Progenitor cell of endocrine pancreas (in vitro differentiated cells): ENCODE data around the gene PAPSS1. TPM values are rescaled to one million over a fixed set of nuclear protein-coding genes. Genes with fewer than 3 reads are reported as not detected.

Experiments
- DNase-seq: peaks from one replicate; pipeline ENCODE4 v3.0.0; 2021; ENCODE audit warnings: low spot score; ENCODE audit not compliant: unreplicated experiment
- H3K27ac Mint-ChIP-seq: 2 replicates; pipeline ENCODE4 v1.8.0; 2021; ENCODE audit warnings: mild to moderate bottlenecking, moderate library complexity, mixed read lengths
- H3K27me3 Mint-ChIP-seq: 2 replicates; pipeline ENCODE4 v1.8.0; 2021; ENCODE audit warnings: mixed read lengths
- H3K36me3 Mint-ChIP-seq: 2 replicates; pipeline ENCODE4 v1.8.0; 2022; ENCODE audit warnings: mixed read lengths; ENCODE audit not compliant: insufficient read depth
- H3K4me1 Mint-ChIP-seq: 2 replicates; pipeline ENCODE4 v1.8.0; 2021; ENCODE audit warnings: low read depth, mixed read lengths
- H3K4me3 Mint-ChIP-seq: 2 replicates; pipeline ENCODE4 v1.8.0; 2021; ENCODE audit warnings: low read depth, mild to moderate bottlenecking, moderate library complexity, mixed read lengths
- H3K9me3 Mint-ChIP-seq: 2 replicates; pipeline ENCODE4 v1.8.0; 2021; ENCODE audit warnings: low read depth, mixed read lengths
- long read RNA-seq: library from polyadenylated mRNA; unstranded; transcript quantifications from one replicate; pipeline ENCODE4 v2.0.0, GENCODE V29; 2020
- total RNA-seq: library from RNA; stranded (reverse); gene quantifications from 2 replicates; pipeline ENCODE4 v1.2.1, GENCODE V29; 2021
- TF ChIP-seq, protein P1 (sequence below): fragments of 200-600 bp; sonication (generic); IDR thresholded peaks from one replicate; pipeline ENCODE4 v1.5.0; 2021; ENCODE audit warnings: antibody characterized with exemption, mild to moderate bottlenecking; ENCODE audit not compliant: unreplicated experiment

Gene PAPSS1
- 136 and 146 TPM in 2 replicates for total RNA-seq
- long read RNA-seq, transcript PAPSS1-201 (12 exons, 2,731 nt), result major isoform, 1,727 of 1,904 reads
- long read RNA-seq, partial matches to known transcripts, result 56 of 1,904 reads
- long read RNA-seq, other reads (novel, unspliced or antisense), result 121 of 1,904 reads

DNA sequence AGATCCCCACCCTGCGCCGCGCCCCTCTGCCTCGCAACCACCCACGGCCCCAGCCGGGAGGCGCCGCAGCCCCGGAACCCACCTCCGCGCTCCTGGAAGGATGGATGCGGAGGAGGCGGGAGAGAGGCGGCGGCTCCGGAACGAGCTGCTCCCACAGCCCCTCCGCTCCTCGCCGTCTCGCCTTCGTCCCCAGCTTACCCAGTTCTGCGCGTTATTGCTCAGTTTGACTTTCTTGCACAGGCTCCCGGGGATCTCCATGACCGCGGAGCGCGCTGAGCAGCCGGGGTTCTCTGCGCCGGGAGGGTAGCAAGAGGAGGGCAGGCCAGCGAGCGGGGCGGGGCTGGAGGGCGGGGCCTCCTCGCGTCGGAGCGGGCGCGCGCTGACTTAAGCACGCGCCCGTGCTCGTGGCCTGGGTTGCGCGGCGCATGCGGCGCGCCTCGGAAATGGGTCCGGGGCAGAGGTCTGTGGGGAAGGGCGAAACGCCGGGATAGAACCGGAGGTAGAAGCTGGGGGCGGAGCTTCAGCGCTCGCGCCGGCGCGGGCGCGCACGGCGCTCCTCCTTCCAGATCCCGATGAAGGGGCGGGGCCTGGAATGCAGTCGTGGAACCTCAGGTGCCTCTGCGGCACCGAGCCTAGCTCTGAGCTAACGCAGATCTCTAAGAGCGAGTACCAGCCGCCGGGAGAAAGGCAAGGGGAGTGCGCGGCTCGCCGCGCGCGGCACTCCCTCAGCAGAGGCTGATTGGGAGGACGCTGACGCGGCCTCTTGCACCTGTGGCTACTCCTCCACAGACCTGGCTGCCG is at the start of gene PAPSS1:
PAPSS1 (minus strand) TSS at position 313 of the 801 bp plus-strand sequence; CDS start at position 258, 55 bp downstream.
- TF ChIP-seq, protein P1, sequence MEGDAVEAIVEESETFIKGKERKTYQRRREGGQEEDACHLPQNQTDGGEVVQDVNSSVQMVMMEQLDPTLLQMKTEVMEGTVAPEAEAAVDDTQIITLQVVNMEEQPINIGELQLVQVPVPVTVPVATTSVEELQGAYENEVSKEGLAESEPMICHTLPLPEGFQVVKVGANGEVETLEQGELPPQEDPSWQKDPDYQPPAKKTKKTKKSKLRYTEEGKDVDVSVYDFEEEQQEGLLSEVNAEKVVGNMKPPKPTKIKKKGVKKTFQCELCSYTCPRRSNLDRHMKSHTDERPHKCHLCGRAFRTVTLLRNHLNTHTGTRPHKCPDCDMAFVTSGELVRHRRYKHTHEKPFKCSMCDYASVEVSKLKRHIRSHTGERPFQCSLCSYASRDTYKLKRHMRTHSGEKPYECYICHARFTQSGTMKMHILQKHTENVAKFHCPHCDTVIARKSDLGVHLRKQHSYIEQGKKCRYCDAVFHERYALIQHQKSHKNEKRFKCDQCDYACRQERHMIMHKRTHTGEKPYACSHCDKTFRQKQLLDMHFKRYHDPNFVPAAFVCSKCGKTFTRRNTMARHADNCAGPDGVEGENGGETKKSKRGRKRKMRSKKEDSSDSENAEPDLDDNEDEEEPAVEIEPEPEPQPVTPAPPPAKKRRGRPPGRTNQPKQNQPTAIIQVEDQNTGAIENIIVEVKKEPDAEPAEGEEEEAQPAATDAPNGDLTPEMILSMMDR, result no peak
- Mint-ChIP-seq H3K4me3 (peak within 1 kb of the TSS; percentile 98), H3K4me1 (peaks cover 39% of the 10 kb centered on the region), H3K27me3 (no peaks in the 10 kb centered on the region), H3K9me3 (no peaks in the 10 kb centered on the region), H3K27ac (peak within 1 kb of the TSS; percentile 98), H3K36me3 (peaks cover 8% of the 10 kb centered on the region)
- DNase-seq, result peak; percentile 91

DNA sequence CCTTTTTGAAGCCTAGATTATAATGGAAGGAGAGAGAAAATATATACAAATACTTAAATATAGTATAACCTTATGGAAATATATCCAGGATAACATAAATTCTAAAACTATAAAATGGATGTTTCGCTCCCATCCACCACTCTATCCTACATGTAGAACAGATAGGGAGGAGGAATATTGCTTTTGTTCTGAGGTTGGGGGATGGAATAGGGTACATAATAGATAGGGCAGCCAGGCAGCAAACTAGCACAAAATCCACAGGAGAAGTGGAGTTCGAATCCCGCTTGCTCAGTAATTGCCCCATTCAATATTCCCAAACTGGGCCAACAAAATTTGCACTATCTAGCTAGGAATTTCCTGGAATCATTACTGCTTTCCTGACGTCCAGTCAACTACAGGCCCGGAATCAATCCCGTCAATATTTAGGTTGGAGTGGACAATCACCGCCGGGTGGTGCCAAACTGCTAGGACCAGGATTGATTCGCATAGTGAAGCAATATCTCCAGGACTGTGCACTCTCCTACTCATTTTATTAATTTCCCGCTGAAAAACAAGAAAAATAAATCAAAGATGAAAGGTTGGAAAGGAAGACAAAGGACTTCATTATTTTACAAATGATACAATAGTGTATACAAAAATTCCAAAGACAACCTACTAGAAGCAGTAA is 40.4 kb upstream of the PAPSS1 start:
- Mint-ChIP-seq H3K9me3 (no peaks in the 10 kb centered on the region), H3K4me3 (no peak overlapping the region), H3K27ac (no peak overlapping the region), H3K27me3 (no peaks in the 10 kb centered on the region), H3K4me1 (peaks cover 2% of the 10 kb centered on the region), H3K36me3 (no peaks in the 10 kb centered on the region)
- DNase-seq, result no peak
- TF ChIP-seq, protein P1, result peak; percentile 32

DNA sequence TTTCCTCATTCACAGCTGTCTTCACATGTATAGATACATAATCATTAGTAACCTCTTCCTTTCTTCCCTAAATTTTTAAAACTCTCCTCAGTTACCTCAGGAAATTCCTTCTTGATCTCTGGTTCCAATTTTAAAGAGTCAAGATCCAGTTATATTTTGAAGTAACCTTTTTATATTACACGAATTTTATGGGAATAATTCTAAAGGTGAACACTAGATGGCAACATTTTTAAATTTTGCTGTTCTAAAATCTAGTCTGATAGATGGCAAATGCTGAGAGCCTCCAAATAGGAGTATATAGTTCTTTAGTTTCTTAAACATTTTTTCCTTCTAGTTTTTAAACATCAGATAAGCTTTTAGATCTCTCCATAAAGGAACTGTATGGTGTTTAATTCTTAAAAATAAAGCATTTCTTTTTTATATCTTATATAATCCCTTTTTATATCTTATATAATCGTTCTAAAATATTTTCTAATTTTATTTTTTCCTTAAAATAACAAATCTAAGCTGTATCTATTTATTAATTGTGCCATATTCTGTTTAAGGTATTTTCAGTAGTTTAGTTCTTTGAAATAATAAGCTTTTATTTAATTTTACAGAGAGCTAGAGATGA is 37.9 kb upstream of the PAPSS1 start:
- no peaks in the 10 kb centered on the region for H3K36me3 Mint-ChIP-seq
- no peaks in the 10 kb centered on the region for H3K9me3 Mint-ChIP-seq
- no peak overlapping the region for H3K27ac Mint-ChIP-seq
- H3K4me3 Mint-ChIP-seq, result no peak overlapping the region
- H3K4me1 Mint-ChIP-seq, result peaks cover 2% of the 10 kb centered on the region
- no peak for DNase-seq
- TF ChIP-seq, protein P1, result peak; percentile 68
- H3K27me3 Mint-ChIP-seq, result no peaks in the 10 kb centered on the region

DNA sequence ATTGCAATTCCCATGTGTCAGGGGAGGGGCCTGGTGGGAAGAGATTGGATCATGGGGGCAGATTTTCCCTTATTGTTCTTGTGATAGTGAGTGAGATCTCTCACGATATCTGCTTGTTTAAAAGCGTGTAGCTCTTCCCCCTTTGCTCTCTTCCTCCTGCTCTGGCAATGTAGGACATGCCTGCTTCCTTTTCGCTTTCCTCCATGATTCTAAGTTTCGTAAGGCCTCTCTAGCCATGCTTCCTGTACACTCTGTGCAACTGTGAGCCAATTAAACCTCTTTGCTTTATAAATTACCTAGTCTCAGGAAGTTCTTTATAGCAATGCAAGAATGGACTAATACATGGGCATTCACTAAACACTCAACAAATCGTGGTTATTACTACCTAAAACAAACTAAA is 37.2 kb upstream of the PAPSS1 start:
- Mint-ChIP-seq H3K36me3 (no peaks in the 10 kb centered on the region), H3K9me3 (no peaks in the 10 kb centered on the region), H3K4me3 (no peak overlapping the region), H3K4me1 (peaks cover 2% of the 10 kb centered on the region), H3K27me3 (no peaks in the 10 kb centered on the region), H3K27ac (no peak overlapping the region)
- DNase-seq, result no peak
- TF ChIP-seq, protein P1, result no peak

DNA sequence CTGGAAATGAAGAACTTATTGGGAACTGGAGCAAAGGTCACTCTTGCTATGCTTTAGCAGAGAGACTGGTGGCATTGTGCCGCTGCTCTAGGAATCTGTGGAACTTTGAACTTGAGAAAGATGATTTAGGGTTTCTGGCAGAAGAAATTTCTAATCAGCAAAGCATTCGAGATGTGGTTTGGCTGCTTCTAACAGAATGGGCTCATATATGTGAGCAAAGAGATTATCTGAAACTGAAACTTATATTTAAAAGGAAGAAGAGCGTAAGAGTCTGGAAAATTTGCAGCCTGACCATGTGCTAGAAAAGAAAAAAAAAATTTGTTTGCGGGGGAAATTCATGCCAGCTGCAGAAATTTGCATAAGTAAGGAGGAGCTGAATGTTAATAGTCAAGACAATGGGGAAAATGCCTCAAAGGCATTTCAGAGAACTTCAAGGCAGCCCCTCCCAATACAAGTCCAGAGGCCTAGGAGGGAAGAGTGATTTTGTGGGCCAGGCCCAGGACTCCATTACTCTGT is 35.9 kb upstream of the PAPSS1 start:
- TF ChIP-seq, protein P1, result no peak
- Mint-ChIP-seq H3K27ac (no peak overlapping the region), H3K9me3 (no peaks in the 10 kb centered on the region), H3K27me3 (no peaks in the 10 kb centered on the region), H3K36me3 (no peaks in the 10 kb centered on the region), H3K4me3 (no peak overlapping the region), H3K4me1 (peaks cover 2% of the 10 kb centered on the region)
- DNase-seq, result no peak
